ENCODE results near the gene KLC1. TPM values are rescaled to one million over a fixed set of nuclear protein-coding genes. Genes with fewer than 3 reads are reported as not detected.

The KLC1 gene
- total RNA-seq, 2 experiments from 2014 or later = 97.5 to 101 TPM

DNA sequence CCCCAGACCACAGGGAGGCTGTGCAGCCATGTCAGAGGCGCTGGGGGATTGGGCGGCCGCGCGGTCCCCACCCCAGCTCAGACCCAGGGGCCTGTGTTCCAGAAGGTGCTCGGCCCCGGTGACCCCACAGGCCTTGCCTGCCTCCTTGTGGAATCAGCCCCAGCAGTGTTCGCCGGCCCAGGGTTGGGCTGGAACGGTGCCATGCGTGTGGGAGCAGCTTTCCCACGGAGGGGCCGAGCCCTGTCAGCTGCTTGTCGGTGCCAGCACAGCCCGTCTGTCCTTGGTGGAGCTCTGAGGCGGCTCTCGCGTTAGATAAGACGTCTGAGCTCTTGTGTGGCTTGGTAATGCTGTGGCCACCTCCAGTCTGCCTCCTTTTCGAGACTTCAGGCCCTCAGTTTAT, 95.1 kb downstream of the KLC1 start:
- ChIA-PET CTCF (no interaction called here), POLR2A (interaction anchor here (0.9 to 1.0 kb wide), 2 partner anchors 9 to 11 kb away, joined by 3 to 4 read pairs; no protein-coding TSS in a partner anchor)
- Mint-ChIP-seq H3K27me3 (no peaks in the 10 kb centered on the region), H3K27ac (no peak overlapping the region), H3K36me3 (ENCODE audit: low read depth) (no peaks in the 10 kb centered on the region), H3K9me3 (no peaks in the 10 kb centered on the region), H3K4me1 (ENCODE audit: low read depth) (peaks cover 9% of the 10 kb centered on the region), H3K4me3 (no peak overlapping the region)
- no peak for DNase-seq
- intact Hi-C loops (cut with micrococcal nuclease) = no loop called here
- TF ChIP-seq, protein P1, sequence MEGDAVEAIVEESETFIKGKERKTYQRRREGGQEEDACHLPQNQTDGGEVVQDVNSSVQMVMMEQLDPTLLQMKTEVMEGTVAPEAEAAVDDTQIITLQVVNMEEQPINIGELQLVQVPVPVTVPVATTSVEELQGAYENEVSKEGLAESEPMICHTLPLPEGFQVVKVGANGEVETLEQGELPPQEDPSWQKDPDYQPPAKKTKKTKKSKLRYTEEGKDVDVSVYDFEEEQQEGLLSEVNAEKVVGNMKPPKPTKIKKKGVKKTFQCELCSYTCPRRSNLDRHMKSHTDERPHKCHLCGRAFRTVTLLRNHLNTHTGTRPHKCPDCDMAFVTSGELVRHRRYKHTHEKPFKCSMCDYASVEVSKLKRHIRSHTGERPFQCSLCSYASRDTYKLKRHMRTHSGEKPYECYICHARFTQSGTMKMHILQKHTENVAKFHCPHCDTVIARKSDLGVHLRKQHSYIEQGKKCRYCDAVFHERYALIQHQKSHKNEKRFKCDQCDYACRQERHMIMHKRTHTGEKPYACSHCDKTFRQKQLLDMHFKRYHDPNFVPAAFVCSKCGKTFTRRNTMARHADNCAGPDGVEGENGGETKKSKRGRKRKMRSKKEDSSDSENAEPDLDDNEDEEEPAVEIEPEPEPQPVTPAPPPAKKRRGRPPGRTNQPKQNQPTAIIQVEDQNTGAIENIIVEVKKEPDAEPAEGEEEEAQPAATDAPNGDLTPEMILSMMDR (IDR thresholded peaks at IDR 0.05) = no peak
- no peak for ATAC-seq

DNA sequence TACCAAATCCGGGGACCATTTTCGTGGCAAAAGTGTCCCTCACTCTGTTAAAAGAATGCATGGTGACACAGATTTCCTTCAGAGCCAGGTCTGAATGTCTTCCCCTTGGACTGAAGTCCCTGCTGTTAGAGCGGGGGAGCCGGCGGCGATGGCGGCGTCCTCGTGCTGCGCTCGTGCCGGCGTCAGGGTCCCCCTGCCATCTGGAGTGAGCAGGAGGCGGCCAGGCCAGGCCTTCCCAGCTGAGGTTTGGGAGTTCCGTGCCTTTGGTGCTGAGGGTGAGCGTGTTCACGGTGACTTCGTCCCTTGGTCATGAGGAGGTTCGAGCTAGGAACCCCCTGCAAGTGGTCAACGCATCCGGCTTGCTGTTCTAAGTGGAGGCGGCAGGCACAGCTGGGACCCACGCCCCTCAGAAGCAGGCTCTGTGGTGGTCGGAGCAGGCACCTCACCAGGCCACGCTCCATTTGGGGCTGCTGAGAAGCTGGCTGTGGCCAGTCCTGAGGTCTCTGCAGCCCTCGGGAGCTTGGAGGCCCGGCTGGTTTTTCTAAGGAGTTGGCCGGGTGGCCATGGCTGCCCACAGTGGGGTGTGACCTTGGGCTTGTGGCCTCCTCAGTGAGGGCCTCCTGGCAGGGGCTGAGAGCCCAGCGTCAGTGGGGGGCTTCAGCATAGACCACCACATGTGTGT, 96.1 kb downstream of the KLC1 start:
- no peak for ATAC-seq
- TF ChIP-seq, protein P1 (IDR thresholded peaks at IDR 0.05) = no peak
- no peaks in the 10 kb centered on the region for H3K36me3 Mint-ChIP-seq (ENCODE audit: low read depth)
- no peaks in the 10 kb centered on the region for H3K9me3 Mint-ChIP-seq
- H3K4me1 Mint-ChIP-seq (ENCODE audit: low read depth) = peaks cover under 1% of the 10 kb centered on the region
- intact Hi-C loops (cut with micrococcal nuclease) = no loop called here
- CTCF ChIA-PET = no interaction called here
- no peak for DNase-seq
- POLR2A ChIA-PET = interaction anchor here (0.9 kb wide), 1 partner anchor 12 kb away, joined by 3 read pairs; no protein-coding TSS in a partner anchor
- H3K4me3 Mint-ChIP-seq = no peak overlapping the region
- H3K27me3 Mint-ChIP-seq = no peaks in the 10 kb centered on the region
- H3K27ac Mint-ChIP-seq = no peak overlapping the region

DNA sequence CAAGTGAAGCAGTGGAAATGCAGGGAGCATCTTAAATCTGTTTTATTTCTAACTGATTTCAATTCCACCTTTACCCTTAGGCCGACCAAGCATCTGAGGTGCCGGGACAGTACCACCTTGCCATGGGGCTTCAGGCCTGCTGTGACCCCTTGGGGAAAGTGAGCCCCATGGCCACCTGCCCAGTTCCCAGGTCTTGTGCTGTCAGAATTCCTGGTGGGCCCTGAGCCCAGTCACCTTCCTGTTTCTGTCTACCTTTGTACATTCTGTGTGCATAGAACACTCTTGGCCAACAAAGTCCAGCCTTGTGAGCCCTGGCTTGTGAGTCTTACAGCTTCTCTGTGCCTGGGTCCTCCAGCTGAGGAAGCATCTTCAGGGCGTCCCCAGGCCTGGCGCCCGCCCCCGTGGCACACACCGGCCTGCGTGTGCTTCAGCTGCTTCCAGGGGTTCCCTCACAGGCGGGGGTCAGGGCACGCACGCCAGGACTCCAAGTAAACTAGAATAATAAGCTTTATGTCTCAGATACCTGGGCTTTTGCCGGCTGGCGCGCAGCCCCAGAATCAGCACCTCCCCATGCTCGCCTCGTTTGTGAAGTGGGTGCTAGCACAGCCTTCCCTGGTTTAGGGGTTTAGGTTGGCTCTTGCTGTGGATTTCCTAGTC, 96.9 kb downstream of the KLC1 start:
- Mint-ChIP-seq H3K36me3 (ENCODE audit: low read depth) (no peaks in the 10 kb centered on the region), H3K4me1 (ENCODE audit: low read depth) (no peaks in the 10 kb centered on the region), H3K27me3 (no peaks in the 10 kb centered on the region), H3K4me3 (no peak overlapping the region), H3K27ac (no peak overlapping the region), H3K9me3 (no peaks in the 10 kb centered on the region)
- intact Hi-C loops (cut with micrococcal nuclease) = no loop called here
- no peak for DNase-seq
- POLR2A ChIA-PET = no interaction called here
- no peak for ATAC-seq
- CTCF ChIA-PET = no interaction called here
- TF ChIP-seq, protein P1 (IDR thresholded peaks at IDR 0.05) = no peak

DNA sequence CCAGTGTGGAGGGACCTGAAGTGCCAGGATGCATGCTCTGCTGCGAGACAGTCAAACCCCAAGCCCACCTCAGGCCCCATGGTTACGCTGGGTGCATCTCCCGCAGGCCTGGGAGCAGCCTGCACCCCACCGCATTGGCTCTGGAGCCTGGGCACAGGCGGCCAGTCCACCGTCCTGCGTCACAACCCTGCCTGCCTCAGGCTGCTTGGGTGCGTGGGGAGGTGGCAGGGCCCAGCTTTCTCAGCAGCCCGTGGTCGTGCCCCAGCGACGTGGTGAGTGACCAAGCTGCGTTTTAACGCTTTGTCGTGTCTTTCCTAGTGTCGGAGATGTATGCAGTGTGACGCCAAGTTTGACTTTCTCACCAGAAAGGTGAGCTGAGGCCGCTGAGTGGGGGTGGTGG, 97.5 kb downstream of the KLC1 start:
- H3K9me3 Mint-ChIP-seq = no peaks in the 10 kb centered on the region
- ATAC-seq (no peak), DNase-seq (no peak)
- no peaks in the 10 kb centered on the region for H3K27me3 Mint-ChIP-seq
- ChIA-PET CTCF (no interaction called here), POLR2A (no interaction called here)
- no peak overlapping the region for H3K4me3 Mint-ChIP-seq
- H3K36me3 Mint-ChIP-seq (ENCODE audit: low read depth) = no peaks in the 10 kb centered on the region
- no peak overlapping the region for H3K27ac Mint-ChIP-seq
- TF ChIP-seq, protein P1 (IDR thresholded peaks at IDR 0.05) = no peak
- H3K4me1 Mint-ChIP-seq (ENCODE audit: low read depth) = no peaks in the 10 kb centered on the region
- intact Hi-C loops (cut with micrococcal nuclease) = no loop called here

DNA sequence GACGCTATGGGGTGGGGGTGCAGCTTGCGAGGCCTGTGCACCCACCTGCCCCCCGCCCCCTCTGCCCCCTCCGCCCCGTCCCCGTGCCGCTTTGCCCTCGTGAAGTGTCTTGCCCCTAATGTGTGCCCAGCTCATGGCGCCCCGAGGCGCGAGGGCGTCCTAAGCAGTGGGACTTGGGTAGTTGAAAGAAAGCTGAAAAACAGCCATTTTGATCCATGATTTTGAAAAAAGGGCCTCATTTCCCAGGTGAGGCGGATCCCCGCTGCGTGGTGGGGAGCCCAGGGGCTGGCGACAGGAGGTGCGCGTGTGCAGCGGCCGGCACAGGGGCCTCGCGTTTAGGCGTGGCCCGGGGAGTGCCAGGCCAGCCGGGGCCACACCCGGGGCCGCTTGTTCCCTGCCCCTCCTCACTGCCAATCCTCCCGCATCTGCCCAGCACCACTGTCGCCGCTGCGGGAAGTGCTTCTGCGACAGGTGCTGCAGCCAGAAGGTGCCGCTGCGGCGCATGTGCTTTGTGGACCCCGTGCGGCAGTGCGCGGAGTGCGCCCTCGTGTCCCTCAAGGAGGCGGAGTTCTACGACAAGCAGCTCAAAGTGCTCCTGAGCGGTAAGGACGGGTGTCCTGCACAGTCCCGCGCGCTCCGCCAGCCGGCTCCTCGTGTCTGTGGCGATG, 98.4 kb downstream of the KLC1 start:
- no peaks in the 10 kb centered on the region for H3K9me3 Mint-ChIP-seq

More for the DNA sequence above, 98.4 kb downstream of the KLC1 start:
- TF ChIP-seq, protein P1 (IDR thresholded peaks at IDR 0.05) = no peak
- ChIA-PET POLR2A (no interaction called here), CTCF (no interaction called here)
- no peak overlapping the region for H3K4me3 Mint-ChIP-seq
- no peaks in the 10 kb centered on the region for H3K36me3 Mint-ChIP-seq (ENCODE audit: low read depth)
- ATAC-seq (no peak), DNase-seq (no peak)
- H3K4me1 Mint-ChIP-seq (ENCODE audit: low read depth) = no peaks in the 10 kb centered on the region
- H3K27ac Mint-ChIP-seq = no peak overlapping the region
- no peaks in the 10 kb centered on the region for H3K27me3 Mint-ChIP-seq
- intact Hi-C loops (cut with micrococcal nuclease) = no loop called here
